AG09309 (cell line): ENCODE data around the gene HSPA12A.
"Not testable (repeated sequence)": the region's sequence is repeated elsewhere in the genome, so short reads cannot be mapped to it uniquely, and the experiment has no call there.

Experiments
- DNase-seq: peaks from one replicate; pipeline ENCODE4 v3.0.0-alpha.2; 2010; ENCODE audit warnings: low read depth
- H3K4me3 ChIP-seq: 2 replicates; pipeline ENCODE4 v1.5.1; 2011; ENCODE audit warnings: mild to moderate bottlenecking, low read depth, low read length, moderate library complexity; ENCODE audit not compliant: control insufficient read depth
- CTCF ChIP-seq: IDR thresholded peaks from 2 replicates; pipeline ENCODE4 v1.5.1; 2011; ENCODE audit warnings: mild to moderate bottlenecking, low read depth, low read length, inconsistent platforms; ENCODE audit not compliant: insufficient read depth, control insufficient read depth; ENCODE audit errors: missing control alignments

The HSPA12A gene

GRCh38 chr10:116712989-116713543, 29.3 kb downstream of the HSPA12A start:
- H3K4me3 ChIP-seq, result no peak overlapping the region
- no peak for DNase-seq
- no peak for TF ChIP-seq CTCF

GRCh38 chr10:116712519-116712918, 29.8 kb downstream of the HSPA12A start:
- no peak for TF ChIP-seq CTCF
- no peak for DNase-seq
- no peak overlapping the region for H3K4me3 ChIP-seq

GRCh38 chr10:116711803-116712202, 30.6 kb downstream of the HSPA12A start:
- H3K4me3 ChIP-seq, DNase-seq: not testable (repeated sequence)

GRCh38 chr10:116710076-116710475, 32.3 kb downstream of the HSPA12A start:
- no peak for DNase-seq
- TF ChIP-seq CTCF, result no peak
- H3K4me3 ChIP-seq, result no peak overlapping the region

- DNase-seq, result no peak
- TF ChIP-seq CTCF, result no peak
- no peak overlapping the region for H3K4me3 ChIP-seq
These were observed 33.5 kb downstream of the HSPA12A start for GRCh38 chr10:116708877-116709276.

- DNase-seq, result peak; percentile 63
- H3K4me3 ChIP-seq, result no peak overlapping the region
- no peak for TF ChIP-seq CTCF
These were observed 34.0 kb downstream of the HSPA12A start for GRCh38 chr10:116708391-116708821.

- H3K4me3 ChIP-seq, result no peak overlapping the region
- TF ChIP-seq CTCF, result no peak
- no peak for DNase-seq
These were observed 34.4 kb downstream of the HSPA12A start for GRCh38 chr10:116707981-116708380.
